Measurements from ENCODE around the gene MTFR2. TPM values are rescaled to one million over a fixed set of nuclear protein-coding genes. Genes with fewer than 3 reads are reported as not detected.

MTFR2 gene
- total RNA-seq, 1 donor from 2014 or later: 0.91 TPM

DNA sequence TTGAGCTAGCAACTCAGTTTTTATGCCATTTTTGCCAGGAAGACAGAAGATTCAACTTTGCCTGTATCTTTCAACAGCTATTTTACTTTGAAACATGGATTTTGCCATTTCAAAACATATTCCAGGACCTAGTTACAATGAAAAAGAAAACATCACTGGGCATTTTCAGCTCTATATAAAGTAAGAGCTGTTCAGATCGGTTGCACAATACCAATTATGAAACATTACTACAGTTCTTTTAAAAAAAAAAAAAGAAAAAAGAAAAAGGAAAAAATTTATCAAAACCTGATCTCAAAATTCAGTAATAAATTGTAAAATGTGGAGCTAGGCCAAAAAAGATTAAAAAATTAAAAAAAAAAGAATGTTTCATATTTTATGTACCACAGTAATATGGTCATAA is 24.0 kb upstream of the MTFR2 start:
- no peaks in the 10 kb centered on the region for H3K4me1 Mint-ChIP-seq (ENCODE audit: unreplicated experiment)
- DNase-seq (ENCODE audit: extremely low spot score, unreplicated experiment): no peak
- H3K9me3 Mint-ChIP-seq (ENCODE audit: unreplicated experiment): no peaks in the 10 kb centered on the region
- peaks cover 66% of the 10 kb centered on the region for H3K36me3 Mint-ChIP-seq (ENCODE audit: unreplicated experiment)
- TF ChIP-seq, protein P1, sequence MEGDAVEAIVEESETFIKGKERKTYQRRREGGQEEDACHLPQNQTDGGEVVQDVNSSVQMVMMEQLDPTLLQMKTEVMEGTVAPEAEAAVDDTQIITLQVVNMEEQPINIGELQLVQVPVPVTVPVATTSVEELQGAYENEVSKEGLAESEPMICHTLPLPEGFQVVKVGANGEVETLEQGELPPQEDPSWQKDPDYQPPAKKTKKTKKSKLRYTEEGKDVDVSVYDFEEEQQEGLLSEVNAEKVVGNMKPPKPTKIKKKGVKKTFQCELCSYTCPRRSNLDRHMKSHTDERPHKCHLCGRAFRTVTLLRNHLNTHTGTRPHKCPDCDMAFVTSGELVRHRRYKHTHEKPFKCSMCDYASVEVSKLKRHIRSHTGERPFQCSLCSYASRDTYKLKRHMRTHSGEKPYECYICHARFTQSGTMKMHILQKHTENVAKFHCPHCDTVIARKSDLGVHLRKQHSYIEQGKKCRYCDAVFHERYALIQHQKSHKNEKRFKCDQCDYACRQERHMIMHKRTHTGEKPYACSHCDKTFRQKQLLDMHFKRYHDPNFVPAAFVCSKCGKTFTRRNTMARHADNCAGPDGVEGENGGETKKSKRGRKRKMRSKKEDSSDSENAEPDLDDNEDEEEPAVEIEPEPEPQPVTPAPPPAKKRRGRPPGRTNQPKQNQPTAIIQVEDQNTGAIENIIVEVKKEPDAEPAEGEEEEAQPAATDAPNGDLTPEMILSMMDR (IDR thresholded peaks at IDR 0.05): no peak
- no peak overlapping the region for H3K27ac Mint-ChIP-seq (ENCODE audit: unreplicated experiment)
- H3K27me3 Mint-ChIP-seq (ENCODE audit: unreplicated experiment): no peaks in the 10 kb centered on the region
- H3K4me3 Mint-ChIP-seq (ENCODE audit: unreplicated experiment): no peak overlapping the region

DNA sequence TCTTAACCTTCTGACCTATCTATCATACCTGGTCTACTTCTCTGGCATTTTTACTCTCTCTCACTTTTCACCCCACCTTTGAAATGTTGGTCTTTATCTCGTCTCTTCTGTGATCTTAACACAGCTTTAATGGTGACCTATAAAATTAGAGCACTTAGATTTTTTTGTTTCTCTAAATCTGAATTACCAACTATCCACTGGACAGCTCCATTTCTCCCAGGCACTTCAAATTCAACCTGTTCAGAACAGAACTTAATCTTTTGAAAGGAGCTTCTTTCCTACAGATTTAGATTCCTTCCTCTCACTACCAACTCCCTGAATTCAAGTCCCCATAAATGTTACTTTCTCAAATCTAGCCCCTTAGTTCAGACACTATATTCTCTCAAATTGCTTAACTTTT is 15.0 kb upstream of the MTFR2 start:
- H3K27ac Mint-ChIP-seq (ENCODE audit: unreplicated experiment): no peak overlapping the region
- TF ChIP-seq, protein P1 (IDR thresholded peaks at IDR 0.05): no peak
- no peak for DNase-seq (ENCODE audit: extremely low spot score, unreplicated experiment)
- H3K4me1 Mint-ChIP-seq (ENCODE audit: unreplicated experiment): no peaks in the 10 kb centered on the region
- no peak overlapping the region for H3K4me3 Mint-ChIP-seq (ENCODE audit: unreplicated experiment)
- H3K36me3 Mint-ChIP-seq (ENCODE audit: unreplicated experiment): peaks cover 72% of the 10 kb centered on the region
- no peaks in the 10 kb centered on the region for H3K27me3 Mint-ChIP-seq (ENCODE audit: unreplicated experiment)
- H3K9me3 Mint-ChIP-seq (ENCODE audit: unreplicated experiment): no peaks in the 10 kb centered on the region

DNA sequence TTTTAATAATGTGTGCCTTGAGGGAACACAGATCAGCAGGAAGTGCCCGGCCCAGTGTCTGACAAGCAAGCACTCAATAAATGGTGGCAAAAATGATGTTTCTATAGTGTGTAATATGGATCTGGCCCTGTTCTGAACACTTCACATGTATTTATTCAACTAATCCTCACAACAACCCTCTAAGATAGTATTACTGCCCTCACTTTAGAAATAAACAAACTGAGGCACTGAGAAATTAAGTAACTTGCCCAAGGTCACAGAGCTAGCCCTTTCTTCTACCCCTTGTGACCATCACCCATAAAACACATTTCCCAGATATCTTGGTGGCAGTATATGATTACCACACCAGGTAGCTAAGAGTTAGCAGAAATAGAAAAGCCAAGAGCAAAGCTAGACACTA is 12.8 kb upstream of the MTFR2 start:
- TF ChIP-seq, protein P1 (IDR thresholded peaks at IDR 0.05): no peak
- DNase-seq (ENCODE audit: extremely low spot score, unreplicated experiment): no peak
- Mint-ChIP-seq H3K4me3 (ENCODE audit: unreplicated experiment) (no peak overlapping the region), H3K4me1 (ENCODE audit: unreplicated experiment) (no peaks in the 10 kb centered on the region), H3K9me3 (ENCODE audit: unreplicated experiment) (no peaks in the 10 kb centered on the region), H3K36me3 (ENCODE audit: unreplicated experiment) (peaks cover 58% of the 10 kb centered on the region), H3K27me3 (ENCODE audit: unreplicated experiment) (no peaks in the 10 kb centered on the region), H3K27ac (ENCODE audit: unreplicated experiment) (no peak overlapping the region)

DNA sequence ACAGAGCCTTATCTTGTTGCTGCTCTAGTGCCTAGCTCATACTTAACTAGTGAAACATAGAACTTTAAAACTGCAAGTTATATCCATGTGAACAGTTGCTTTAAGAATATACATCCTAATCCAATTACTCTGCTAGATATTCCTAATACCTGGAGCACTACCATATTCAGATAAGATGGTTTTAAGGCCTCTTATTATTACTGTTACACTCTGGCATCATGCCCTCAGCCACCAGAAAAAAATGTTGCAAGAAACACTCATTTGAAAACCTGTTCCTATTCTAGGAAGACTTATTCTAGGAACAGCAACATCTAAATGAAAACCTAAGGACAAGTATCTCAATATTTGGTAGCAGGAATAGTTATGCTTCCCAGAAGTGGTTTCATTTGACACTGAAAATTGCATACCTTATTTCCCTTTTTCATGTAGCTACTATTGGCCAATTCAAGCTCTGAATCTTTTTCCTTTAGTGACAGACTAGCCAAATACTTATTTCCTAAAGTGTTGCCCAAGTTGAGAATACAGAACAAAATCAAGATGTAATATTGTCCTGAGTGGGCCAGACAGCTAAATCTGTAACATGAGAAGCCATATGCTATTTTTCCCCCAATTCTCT is 4.8 kb upstream of the MTFR2 start:
- Mint-ChIP-seq H3K4me3 (ENCODE audit: unreplicated experiment) (no peak overlapping the region), H3K36me3 (ENCODE audit: unreplicated experiment) (peaks cover 8% of the 10 kb centered on the region), H3K27ac (ENCODE audit: unreplicated experiment) (no peak overlapping the region), H3K9me3 (ENCODE audit: unreplicated experiment) (no peaks in the 10 kb centered on the region), H3K4me1 (ENCODE audit: unreplicated experiment) (peaks cover 15% of the 10 kb centered on the region), H3K27me3 (ENCODE audit: unreplicated experiment) (no peaks in the 10 kb centered on the region)
- TF ChIP-seq, protein P1 (IDR thresholded peaks at IDR 0.05): no peak
- no peak for DNase-seq (ENCODE audit: extremely low spot score, unreplicated experiment)

DNA sequence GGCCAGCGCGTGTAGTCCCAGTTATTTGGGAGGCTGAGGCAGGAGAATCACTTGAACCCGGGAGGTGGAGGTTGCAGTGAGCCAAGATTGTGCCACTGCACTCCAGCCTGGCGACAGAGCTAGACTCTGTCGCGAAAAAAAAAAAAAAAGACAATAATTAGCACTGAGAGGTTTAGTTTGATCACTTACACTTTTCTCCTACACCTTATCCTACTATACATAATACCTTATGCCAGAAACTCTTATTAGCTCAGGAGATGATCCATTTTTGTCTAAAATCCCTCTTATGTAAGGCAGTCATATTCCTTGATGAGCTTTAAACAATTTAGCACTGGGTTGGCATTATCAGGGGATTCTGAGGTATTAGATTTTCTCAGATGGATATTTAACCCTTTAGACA is 3.6 kb upstream of the MTFR2 start:
- Mint-ChIP-seq H3K27ac (ENCODE audit: unreplicated experiment) (no peak overlapping the region), H3K4me1 (ENCODE audit: unreplicated experiment) (peaks cover 27% of the 10 kb centered on the region), H3K4me3 (ENCODE audit: unreplicated experiment) (no peak overlapping the region), H3K36me3 (ENCODE audit: unreplicated experiment) (peaks cover 5% of the 10 kb centered on the region), H3K9me3 (ENCODE audit: unreplicated experiment) (no peaks in the 10 kb centered on the region), H3K27me3 (ENCODE audit: unreplicated experiment) (no peaks in the 10 kb centered on the region)
- no peak for DNase-seq (ENCODE audit: extremely low spot score, unreplicated experiment)
- TF ChIP-seq, protein P1 (IDR thresholded peaks at IDR 0.05): no peak
